GM19372 (cell line): Measurements from ENCODE around the gene BAIAP3.

Experiments used
- ATAC-seq: cut with Tn5 transposase; IDR thresholded peaks from one replicate; pipeline ENCODE4 v1.9.1; 2021; ENCODE audit warnings: mild to moderate bottlenecking, low read depth, moderate library complexity; ENCODE audit not compliant: unreplicated experiment

Gene BAIAP3

GRCh38 chr16:1344499-1344898 lies 11.1 kb downstream of the BAIAP3 start:
- ATAC-seq, result no peak

- ATAC-seq, result no peak
Observed at GRCh38 chr16:1345087-1345486, 11.6 kb downstream of the BAIAP3 start.

- ATAC-seq, result no peak
Observed at GRCh38 chr16:1345651-1346421, 12.4 kb downstream of the BAIAP3 start.

GRCh38 chr16:1346422-1347285 lies 13.2 kb downstream of the BAIAP3 start:
- ATAC-seq, result no peak

GRCh38 chr16:1347286-1347855 lies 13.9 kb downstream of the BAIAP3 start:
- ATAC-seq, result no peak

GRCh38 chr16:1347962-1348361 lies 14.5 kb downstream of the BAIAP3 start:
- ATAC-seq, result no peak

- ATAC-seq, result no peak
Observed at GRCh38 chr16:1348441-1348840, 15.0 kb downstream of the BAIAP3 start.

- ATAC-seq, result no peak
Observed at GRCh38 chr16:1348926-1349325, 15.5 kb downstream of the BAIAP3 start.

DNA sequence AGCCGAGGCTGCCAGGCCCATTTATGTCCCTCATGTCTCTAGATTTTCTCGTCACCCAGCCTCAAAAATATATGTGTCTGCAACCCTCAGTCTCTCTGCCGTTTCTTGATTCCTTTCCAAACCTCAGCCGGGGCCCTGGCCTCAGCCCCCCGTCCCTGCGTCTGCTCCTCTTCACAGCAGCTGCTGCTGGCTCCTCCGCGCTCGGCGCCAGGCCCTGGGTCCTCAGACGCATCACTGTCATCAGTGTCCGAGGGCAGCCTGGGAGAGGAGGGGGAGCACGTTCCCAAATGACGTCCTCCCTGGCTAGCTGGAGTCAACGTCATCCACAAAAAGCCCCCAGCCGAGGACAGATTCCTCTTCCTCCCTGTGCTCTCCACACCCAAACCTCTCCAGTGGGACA lies 15.9 kb downstream of the BAIAP3 start:
- no peak for ATAC-seq

- no peak for ATAC-seq
Observed at GRCh38 chr16:1349951-1350350, 16.5 kb downstream of the BAIAP3 start.

- no peak for ATAC-seq
Observed at GRCh38 chr16:1350691-1351090, 17.2 kb downstream of the BAIAP3 start.

DNA sequence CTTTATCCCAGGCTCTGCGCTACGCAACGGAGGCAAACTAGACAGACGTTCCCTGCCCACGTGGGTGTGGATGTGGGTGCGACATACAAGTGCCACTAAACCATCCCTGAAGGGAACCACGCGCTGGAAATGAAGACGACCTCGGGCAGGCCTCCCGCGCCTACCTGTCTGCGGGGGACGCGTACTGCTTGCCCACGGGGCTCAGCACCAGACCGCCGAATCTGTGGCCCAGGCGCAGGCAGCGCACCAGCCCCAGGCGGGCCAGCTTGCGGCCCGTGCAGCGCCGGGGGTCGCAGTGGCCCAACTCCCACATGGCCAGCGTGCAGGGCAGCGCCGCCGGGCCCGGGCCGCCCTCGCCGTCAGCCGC lies 17.8 kb downstream of the BAIAP3 start:
- peak; percentile 32 for ATAC-seq

- peak; percentile 81 for ATAC-seq
Observed at GRCh38 chr16:1351582-1352362, 18.3 kb downstream of the BAIAP3 start, which contains the start of the genes GNPTG and TSR3. GNPTG (plus strand) TSS chr16:1351931; CDS start chr16:1351966, 35 bp downstream. TSR3 (minus strand) TSS chr16:1351878; CDS start chr16:1351804, 74 bp downstream.

DNA sequence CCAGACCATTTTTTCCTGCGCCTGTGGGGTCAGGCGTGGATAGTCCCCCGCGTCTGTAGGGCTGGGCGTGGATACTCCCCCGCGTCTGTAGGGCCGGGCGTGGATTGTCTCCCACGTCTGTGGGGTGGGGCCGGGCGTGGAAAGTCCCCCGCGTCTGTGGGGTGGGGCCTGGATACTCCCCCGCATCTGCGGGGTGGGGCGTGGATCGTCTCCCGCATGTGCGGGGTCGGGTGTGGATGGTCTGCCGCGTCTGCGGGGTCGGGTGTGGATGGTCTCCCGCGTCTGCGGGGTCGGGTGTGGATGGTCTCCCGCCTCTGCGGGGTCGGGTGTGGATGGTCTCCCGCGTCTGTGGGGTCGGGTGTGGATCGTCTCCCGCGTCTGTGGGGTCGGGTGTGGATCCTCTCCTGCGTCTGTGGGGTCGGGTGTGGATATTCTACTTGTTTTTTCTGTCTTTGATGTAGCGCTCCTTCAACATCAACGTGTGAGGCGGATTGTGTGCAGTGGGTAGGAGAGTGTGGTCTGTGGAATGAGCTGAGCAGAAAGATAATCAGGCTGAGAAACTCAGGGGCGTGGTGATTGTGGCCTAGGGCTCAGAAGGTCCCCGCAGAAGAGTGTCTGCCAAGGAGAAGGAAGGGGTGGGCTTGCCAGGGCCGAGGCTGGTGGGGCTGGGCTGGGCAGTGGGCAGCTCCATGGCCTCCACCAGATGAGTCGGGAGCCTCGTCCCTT lies 21.5 kb downstream of the BAIAP3 start:
- ATAC-seq, result no peak

DNA sequence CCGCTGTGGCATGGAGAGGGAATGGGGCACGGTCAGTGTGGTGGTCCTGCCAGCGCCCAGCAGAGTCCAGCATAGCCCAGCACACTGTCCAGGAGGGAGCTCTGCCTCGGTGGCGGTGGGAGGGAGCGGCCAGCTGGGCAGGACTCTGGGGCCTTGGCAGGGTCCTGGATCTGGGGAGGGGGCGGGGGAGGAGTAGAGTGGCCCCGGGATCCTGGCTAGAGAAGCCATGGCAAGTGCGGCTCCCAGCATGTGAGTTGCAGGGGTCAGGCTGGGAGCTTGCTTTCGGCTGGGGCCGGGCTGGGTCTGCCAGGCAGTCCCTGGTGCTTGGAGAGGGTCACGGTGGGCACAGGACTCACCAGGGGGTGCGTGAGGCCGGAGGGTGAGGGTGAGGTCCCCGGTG lies 22.1 kb downstream of the BAIAP3 start:
- no peak for ATAC-seq

- ATAC-seq, result no peak
Observed at GRCh38 chr16:1356061-1356900, 22.8 kb downstream of the BAIAP3 start.

DNA sequence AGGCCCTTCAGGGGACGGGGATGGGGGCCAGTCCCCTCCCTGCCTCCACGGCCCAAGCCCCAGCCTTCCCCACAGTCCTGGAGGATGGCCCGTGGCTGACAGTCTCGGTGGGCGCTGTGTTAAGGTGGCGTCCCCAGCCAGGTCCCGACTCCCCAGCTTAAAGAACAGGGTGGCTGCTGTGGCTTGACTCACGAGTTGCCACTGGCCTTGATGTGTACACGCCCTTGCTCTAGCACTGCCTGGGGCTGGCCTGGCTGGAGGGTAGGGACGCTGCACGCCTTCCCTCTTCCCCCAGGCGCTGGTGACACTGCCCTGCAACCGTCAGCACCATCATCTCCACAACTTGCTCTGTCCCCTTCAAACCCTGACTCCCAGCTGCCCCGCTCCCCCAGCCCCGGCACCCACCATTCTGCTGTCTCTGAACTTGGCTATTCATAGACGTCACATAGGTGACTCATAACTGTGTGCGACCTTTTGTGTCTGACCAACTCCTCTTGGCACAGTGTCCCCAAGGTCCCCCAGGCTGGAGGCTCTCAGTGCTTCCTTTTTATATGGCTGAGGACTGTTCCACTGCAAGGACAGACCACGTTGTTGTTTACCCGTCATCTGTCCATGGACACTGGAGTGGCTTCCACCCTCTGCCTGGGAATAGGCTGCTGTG lies 24.6 kb downstream of the BAIAP3 start:
- ATAC-seq, result no peak

GRCh38 chr16:1361685-1362360 lies 28.4 kb downstream of the BAIAP3 start:
- ATAC-seq, result no peak
